ENCODE results near the gene AHNAK. TPM values are rescaled to one million over a fixed set of nuclear protein-coding genes. Genes with fewer than 3 reads are reported as not detected.

Gene AHNAK
- total RNA-seq, 1 donor from 2014 or later: 27.2 TPM

GRCh38 chr11:62487136-62487535 is 59.5 kb downstream of the AHNAK start:
- no peak overlapping the region for H3K4me3 Mint-ChIP-seq (ENCODE audit: low read depth)
- peaks cover 16% of the 10 kb centered on the region for H3K4me1 Mint-ChIP-seq (ENCODE audit: low read depth)
- H3K27me3 Mint-ChIP-seq: peaks cover 4% of the 10 kb centered on the region
- H3K9me3 Mint-ChIP-seq (ENCODE audit: low read depth): no peaks in the 10 kb centered on the region
- DNase-seq (ENCODE audit: low spot score, unreplicated experiment): no peak
- no peak for TF ChIP-seq CTCF (IDR thresholded peaks at IDR 0.05; ENCODE audit: unreplicated experiment)
- H3K27ac Mint-ChIP-seq: no peak overlapping the region
- no peaks in the 10 kb centered on the region for H3K36me3 Mint-ChIP-seq (ENCODE audit: insufficient read depth)

DNA sequence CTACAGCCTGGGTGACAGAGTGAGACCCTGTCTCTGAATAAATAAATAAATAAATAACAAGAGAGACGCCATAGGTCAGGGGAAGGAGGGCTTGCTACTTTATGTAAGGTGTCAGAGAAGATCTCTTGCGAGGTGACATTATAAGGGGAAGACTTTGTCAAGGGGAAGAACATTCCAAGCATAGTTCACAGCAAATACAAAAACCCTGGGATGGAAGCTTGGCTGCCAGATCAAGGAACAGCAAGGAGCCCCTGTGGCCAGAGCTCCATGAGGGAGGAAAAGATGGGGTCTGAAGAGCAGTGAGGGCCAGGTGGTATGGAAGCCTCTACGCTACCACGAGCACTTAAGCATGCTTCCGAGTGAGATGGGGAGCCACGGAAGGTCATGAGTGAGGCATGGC is 62.3 kb downstream of the AHNAK start:
- Mint-ChIP-seq H3K27me3 (no peaks in the 10 kb centered on the region), H3K27ac (peak overlapping the region; percentile 15), H3K4me1 (ENCODE audit: low read depth) (peaks cover 12% of the 10 kb centered on the region), H3K9me3 (ENCODE audit: low read depth) (no peaks in the 10 kb centered on the region), H3K4me3 (ENCODE audit: low read depth) (no peak overlapping the region), H3K36me3 (ENCODE audit: insufficient read depth) (no peaks in the 10 kb centered on the region)
- no peak for DNase-seq (ENCODE audit: low spot score, unreplicated experiment)
- no peak for TF ChIP-seq CTCF (IDR thresholded peaks at IDR 0.05; ENCODE audit: unreplicated experiment)

- H3K27ac Mint-ChIP-seq: peak overlapping the region; percentile 12
Measured at GRCh38 chr11:62482753-62483152, 63.9 kb downstream of the AHNAK start.

DNA sequence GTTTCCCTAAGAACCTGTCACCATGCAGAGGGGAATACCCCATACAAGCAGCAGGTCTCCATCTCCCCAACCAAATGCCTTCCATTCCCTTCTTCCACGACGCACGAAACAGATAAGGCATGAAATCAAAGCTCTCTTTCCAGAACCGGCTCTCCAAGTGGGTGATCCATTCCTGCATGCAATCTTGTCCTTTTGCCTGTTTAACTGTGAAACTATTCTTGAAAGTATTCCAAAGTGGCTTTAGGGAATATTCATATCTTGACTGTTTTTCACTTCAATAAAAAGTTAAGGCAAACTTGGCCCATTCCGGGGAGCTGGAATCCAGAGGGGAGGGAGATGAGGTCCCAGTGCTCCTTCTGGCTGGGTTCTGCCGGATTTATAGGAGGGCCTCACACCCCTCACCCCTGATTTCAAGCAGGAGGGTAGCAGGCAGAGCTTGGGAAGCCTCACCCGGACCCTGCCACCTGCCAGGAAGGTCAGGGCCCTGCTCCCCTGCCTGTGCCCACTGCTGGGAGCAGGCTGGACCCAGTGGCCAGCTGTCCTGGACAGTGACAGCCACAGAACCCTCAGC is 66.9 kb downstream of the AHNAK start:
- Mint-ChIP-seq H3K9me3 (ENCODE audit: low read depth) (no peaks in the 10 kb centered on the region), H3K4me1 (ENCODE audit: low read depth) (peaks cover 3% of the 10 kb centered on the region), H3K36me3 (ENCODE audit: insufficient read depth) (no peaks in the 10 kb centered on the region), H3K27me3 (no peaks in the 10 kb centered on the region), H3K4me3 (ENCODE audit: low read depth) (no peak overlapping the region), H3K27ac (no peak overlapping the region)
- no peak for TF ChIP-seq CTCF (IDR thresholded peaks at IDR 0.05; ENCODE audit: unreplicated experiment)
- DNase-seq (ENCODE audit: low spot score, unreplicated experiment): no peak

More at GRCh38 chr11:62482753-62483152, 63.9 kb downstream of the AHNAK start:
- no peak for TF ChIP-seq CTCF (IDR thresholded peaks at IDR 0.05; ENCODE audit: unreplicated experiment)
- H3K27me3 Mint-ChIP-seq: no peaks in the 10 kb centered on the region
- H3K4me1 Mint-ChIP-seq (ENCODE audit: low read depth): peaks cover 8% of the 10 kb centered on the region
- H3K36me3 Mint-ChIP-seq (ENCODE audit: insufficient read depth): no peaks in the 10 kb centered on the region
- no peak overlapping the region for H3K4me3 Mint-ChIP-seq (ENCODE audit: low read depth)
- DNase-seq (ENCODE audit: low spot score, unreplicated experiment): no peak
- H3K9me3 Mint-ChIP-seq (ENCODE audit: low read depth): no peaks in the 10 kb centered on the region

- DNase-seq (ENCODE audit: low spot score, unreplicated experiment): no peak
- Mint-ChIP-seq H3K27ac (no peak overlapping the region), H3K9me3 (ENCODE audit: low read depth) (no peaks in the 10 kb centered on the region), H3K36me3 (ENCODE audit: insufficient read depth) (no peaks in the 10 kb centered on the region), H3K4me3 (ENCODE audit: low read depth) (no peak overlapping the region), H3K4me1 (ENCODE audit: low read depth) (peaks cover 2% of the 10 kb centered on the region), H3K27me3 (no peaks in the 10 kb centered on the region)
- no peak for TF ChIP-seq CTCF (IDR thresholded peaks at IDR 0.05; ENCODE audit: unreplicated experiment)
Measured at GRCh38 chr11:62477927-62478326, 68.7 kb downstream of the AHNAK start.

Data from progenitor cell of endocrine pancreas (in vitro differentiated cells).